Brain microvascular endothelial cell (primary cell): ENCODE measurements around the gene STS.

Experiments
- DNase-seq: peaks from one replicate; pipeline ENCODE4 v3.0.0-alpha.2; 2020
- H3K27ac ChIP-seq: fragments of 250-450 bp; sonication (Bioruptor Pico); 2 replicates; pipeline ENCODE4 v1.5.1; 2020; ENCODE audit warnings: mild to moderate bottlenecking, moderate library complexity
- H3K27me3 ChIP-seq: fragments of 250-450 bp; sonication (Bioruptor Pico); replicated peaks from 2 replicates; pipeline ENCODE4 v1.5.1; 2020; ENCODE audit warnings: mild to moderate bottlenecking
- H3K36me3 ChIP-seq: fragments of 250-450 bp; sonication (Bioruptor Pico); replicated peaks from 2 replicates; pipeline ENCODE4 v1.5.1; 2020; ENCODE audit warnings: mild to moderate bottlenecking
- H3K4me3 ChIP-seq: 2 replicates; pipeline ENCODE4 v1.5.1; 2011; ENCODE audit warnings: low read depth, mild to moderate bottlenecking, control low read depth, low read length, moderate library complexity
- in situ Hi-C: cut with HindIII; loops from 2 replicates; pipeline ENCODE4 v1.10.0; 2017; ENCODE audit warnings: low sequenced_read_pairs, low pct_ligation_motif_present
- TF ChIP-seq, protein P1 (sequence below): IDR thresholded peaks from 2 replicates; pipeline ENCODE4 v1.5.1; 2011; ENCODE audit warnings: low read depth, mild to moderate bottlenecking, moderate library complexity, low read length, control low read depth, inconsistent platforms; ENCODE audit errors: missing control alignments

STS gene

GRCh38 chrX:7109049-7109531, 38.4 kb upstream of the STS start:
- peak overlapping the region; percentile 9 for H3K27ac ChIP-seq

DNA sequence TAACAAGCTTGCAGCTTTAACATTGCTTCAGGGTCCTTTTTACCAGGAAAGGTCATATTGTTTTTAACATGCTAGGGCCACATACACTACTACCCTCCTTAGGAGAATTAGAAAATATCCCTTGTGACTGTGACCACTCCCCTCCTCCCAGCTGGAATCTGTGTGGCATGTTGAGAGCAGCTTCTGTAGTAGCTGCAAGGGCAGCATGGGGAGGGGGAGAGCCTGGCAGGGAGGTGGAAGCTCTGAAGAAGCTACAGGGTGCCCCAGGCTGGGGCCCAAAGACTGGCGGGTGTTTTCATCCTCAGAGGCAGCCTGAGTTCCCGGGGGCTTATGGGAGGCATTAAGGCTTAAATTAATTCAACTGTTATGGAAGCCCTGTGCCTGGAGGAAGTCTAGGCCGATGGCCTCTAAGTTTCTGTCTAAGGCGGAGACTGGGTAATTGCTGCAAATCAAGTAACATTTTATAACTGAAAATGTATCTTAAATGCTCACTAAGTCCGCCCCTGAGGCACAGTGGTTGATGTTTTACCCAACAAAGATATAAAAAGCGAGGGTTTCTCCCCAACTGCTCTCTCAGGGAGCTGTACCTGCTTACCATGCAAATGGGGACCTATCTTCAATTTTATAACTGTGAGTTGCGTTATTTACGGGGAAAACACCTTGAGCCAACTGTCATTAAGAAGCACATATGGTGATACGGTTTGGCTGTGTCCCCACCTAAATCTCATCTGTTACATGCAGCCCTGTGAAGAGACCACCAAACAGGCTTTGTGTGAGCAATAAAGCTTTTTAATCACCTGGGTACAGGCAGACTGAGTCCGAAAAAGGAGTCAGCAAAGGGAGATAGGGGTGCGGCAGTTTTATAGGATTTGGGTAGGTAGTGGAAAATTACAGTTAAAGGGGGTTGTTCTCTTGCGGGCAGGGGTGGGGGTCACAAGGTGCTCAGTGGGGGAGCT, 37.4 kb upstream of the STS start:
- H3K27ac ChIP-seq: no peak overlapping the region
- H3K36me3 ChIP-seq: no peaks in the 10 kb centered on the region
- H3K4me3 ChIP-seq: no peak overlapping the region
- TF ChIP-seq, protein P1, sequence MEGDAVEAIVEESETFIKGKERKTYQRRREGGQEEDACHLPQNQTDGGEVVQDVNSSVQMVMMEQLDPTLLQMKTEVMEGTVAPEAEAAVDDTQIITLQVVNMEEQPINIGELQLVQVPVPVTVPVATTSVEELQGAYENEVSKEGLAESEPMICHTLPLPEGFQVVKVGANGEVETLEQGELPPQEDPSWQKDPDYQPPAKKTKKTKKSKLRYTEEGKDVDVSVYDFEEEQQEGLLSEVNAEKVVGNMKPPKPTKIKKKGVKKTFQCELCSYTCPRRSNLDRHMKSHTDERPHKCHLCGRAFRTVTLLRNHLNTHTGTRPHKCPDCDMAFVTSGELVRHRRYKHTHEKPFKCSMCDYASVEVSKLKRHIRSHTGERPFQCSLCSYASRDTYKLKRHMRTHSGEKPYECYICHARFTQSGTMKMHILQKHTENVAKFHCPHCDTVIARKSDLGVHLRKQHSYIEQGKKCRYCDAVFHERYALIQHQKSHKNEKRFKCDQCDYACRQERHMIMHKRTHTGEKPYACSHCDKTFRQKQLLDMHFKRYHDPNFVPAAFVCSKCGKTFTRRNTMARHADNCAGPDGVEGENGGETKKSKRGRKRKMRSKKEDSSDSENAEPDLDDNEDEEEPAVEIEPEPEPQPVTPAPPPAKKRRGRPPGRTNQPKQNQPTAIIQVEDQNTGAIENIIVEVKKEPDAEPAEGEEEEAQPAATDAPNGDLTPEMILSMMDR: no peak
- no peak for DNase-seq
- H3K27me3 ChIP-seq: no peaks in the 10 kb centered on the region
- in situ Hi-C loops: no loop called here

More at GRCh38 chrX:7109049-7109531, 38.4 kb upstream of the STS start:
- H3K4me3 ChIP-seq: peak overlapping the region; percentile 3
- TF ChIP-seq, protein P1: no peak
- in situ Hi-C loops: no loop called here
- no peaks in the 10 kb centered on the region for H3K36me3 ChIP-seq
- H3K27me3 ChIP-seq: no peaks in the 10 kb centered on the region
- no peak for DNase-seq

DNA sequence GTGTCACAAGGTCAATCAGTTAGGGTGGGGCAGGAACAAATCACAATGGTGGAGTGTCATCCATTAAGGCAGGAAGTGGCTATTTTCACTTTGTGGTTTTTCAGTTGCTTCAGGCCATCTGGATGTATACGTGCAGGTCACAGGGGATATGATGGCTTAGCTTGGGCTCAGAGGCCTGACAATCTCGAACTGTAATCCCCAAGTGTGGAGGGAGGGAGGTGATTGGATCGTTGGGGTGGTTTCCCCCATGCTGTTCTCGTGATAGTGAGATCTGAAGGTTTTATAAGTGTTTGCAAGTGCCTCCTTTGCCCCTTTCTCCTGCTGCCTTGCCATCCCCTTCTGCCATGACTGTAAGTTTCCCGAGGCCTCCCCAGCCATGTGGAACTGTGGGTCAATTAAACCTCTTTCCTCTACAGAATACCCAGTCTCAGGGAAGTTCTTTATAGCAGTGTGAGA, 36.7 kb upstream of the STS start:
- Histone ChIP-seq H3K27me3 (no peaks in the 10 kb centered on the region), H3K36me3 (no peaks in the 10 kb centered on the region), H3K27ac (no peak overlapping the region), H3K4me3 (no peak overlapping the region)
- TF ChIP-seq, protein P1: no peak
- no peak for DNase-seq
- in situ Hi-C loops: no loop called here

DNA sequence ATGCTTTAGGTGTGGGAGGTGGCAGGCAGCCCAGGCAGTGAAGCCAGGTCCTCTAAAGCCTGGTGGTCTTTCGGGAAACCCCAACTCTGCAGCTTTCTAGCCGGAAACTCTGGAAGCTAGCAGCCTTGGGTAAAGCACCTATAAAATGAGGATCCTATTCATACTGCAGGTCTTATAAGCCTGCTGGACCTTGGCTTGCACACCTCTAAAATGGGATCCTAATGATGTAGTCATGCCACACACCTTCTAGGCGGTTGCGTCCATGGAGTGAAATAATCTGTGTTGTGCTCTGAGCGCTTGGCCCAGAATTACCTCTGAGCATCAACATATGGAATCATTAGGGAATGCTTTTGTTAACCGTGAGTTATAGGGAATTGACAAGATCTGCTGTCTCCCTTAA, 36.0 kb upstream of the STS start:
- Histone ChIP-seq H3K4me3 (no peak overlapping the region), H3K27ac (no peak overlapping the region), H3K27me3 (no peaks in the 10 kb centered on the region), H3K36me3 (no peaks in the 10 kb centered on the region)
- no peak for DNase-seq
- TF ChIP-seq, protein P1: no peak
- in situ Hi-C loops: no loop called here

DNA sequence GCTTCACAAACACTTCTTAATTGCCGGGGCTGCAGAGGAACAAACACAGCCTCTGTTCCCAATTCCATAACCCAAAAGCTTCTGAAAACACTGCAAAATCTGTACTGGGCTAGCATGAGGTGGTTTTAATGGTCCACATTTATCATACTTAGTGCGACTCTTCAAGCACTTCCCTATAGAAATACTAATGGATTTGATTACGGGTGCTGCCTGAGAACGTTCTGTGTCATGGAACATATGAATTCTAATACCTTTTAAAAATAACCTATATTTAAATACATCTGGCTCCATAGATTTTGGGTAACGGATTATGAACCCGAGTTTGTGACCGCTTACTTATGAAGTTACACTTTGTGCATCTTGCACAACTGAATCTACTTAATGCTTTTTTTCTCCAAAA, 35.4 kb upstream of the STS start:
- TF ChIP-seq, protein P1: no peak
- in situ Hi-C loops: no loop called here
- H3K27ac ChIP-seq: no peak overlapping the region
- no peaks in the 10 kb centered on the region for H3K27me3 ChIP-seq
- H3K4me3 ChIP-seq: no peak overlapping the region
- no peak for DNase-seq
- H3K36me3 ChIP-seq: no peaks in the 10 kb centered on the region
